GM04503 (cell line): ENCODE results near the gene ADGRB3.
"Not testable (repeated sequence)": the region's sequence is repeated elsewhere in the genome, so short reads cannot be mapped to it uniquely, and the experiment has no call there.

Experiments used
- DNase-seq: peaks from one replicate; pipeline ENCODE4 v3.0.0-alpha.2; 2012; ENCODE audit warnings: low read depth

The ADGRB3 gene

DNA sequence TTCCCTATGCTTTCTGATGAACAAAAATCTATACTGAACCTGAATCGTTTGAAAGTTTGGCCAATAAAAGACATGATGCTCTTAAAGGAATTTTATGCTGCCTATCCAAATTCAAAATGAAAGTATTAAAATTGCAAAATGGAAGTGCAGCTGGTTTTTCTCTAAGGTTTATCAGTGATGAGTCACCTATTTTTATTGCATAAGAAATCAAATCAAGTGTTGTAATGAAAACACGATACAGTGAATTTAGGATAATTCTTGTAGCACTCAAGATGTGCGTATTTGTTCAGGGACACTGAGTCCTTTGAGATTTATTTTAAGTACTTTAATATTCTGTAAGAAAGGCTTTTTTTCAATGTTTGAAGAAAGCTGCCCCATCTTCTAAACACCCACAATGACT is 409.5 kb downstream of the ADGRB3 start:
- DNase-seq: no peak

DNA sequence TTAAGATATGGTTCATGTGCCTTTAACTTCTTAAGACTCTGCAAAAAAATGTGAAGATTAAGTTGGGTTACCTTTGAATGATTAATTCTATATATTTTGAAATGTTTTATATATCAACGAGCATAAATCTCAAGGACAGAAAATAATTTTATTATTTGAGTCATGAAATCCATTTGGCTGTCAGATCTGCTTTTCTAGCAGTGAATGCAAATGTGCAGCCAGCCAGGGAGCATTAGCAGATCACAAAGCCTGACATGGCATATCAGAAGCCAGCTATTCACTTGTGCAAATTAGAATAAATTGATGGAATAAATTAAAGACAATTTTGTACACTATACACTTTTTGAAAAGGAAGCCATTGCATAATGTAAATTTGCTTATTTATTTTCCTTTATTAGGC is 424.3 kb downstream of the ADGRB3 start:
- DNase-seq: no peak

DNA sequence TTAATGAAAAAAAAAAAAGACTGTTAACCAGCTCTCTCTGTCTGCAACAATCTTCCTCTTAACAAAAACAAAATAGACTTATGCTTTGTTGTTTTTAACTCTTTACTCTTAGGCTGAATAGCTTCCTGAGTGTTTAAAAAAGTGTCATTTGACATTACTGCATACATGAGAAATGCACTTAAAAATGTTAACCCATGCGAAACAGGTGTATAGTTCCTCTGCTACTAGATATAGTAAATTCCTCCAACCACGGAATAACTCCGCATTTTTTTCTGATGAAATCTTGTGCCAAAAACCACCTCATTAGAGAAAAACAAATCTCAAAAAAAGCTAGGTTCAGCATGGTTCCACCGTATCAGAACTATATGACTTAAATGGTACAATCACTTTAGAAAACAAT is 426.0 kb downstream of the ADGRB3 start:
- DNase-seq: no peak

DNA sequence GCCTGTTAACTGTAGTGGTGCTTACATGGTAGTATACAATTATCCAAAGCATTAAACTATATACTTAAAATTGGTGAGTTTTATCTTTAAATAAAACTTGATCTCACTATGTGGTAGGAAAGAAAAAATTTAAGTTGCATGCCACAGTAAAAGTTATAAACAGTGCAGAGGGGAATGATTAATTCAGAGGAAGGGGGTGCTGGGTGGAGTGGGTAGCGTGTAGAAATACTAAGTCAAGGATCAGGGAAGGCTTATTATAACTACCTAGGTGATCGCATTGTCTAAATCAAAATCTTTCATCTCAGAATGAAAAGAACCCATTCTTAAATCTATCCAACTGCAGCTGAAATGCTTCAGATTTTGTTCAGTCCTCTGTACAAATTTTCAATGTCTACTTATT is 428.3 kb downstream of the ADGRB3 start:
- no peak for DNase-seq

DNA sequence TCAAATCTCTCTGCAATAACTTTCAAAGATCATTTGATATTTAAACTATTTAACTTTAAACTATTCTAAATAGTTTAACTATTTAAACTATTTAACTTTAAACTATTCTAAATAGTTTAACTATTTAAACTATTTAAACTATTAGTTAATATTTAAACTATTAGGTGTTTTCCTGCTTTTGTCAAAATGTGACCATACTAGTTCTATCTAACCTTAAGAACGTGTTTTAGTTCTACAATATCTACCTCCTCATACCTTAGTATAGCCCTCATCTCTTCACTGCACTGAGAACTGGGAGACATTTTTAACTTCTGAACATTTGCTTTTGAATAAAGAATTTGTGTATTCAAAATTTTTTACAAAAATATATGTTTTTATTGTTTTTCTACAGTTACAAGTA is 429.1 kb downstream of the ADGRB3 start:
- no peak for DNase-seq

DNA sequence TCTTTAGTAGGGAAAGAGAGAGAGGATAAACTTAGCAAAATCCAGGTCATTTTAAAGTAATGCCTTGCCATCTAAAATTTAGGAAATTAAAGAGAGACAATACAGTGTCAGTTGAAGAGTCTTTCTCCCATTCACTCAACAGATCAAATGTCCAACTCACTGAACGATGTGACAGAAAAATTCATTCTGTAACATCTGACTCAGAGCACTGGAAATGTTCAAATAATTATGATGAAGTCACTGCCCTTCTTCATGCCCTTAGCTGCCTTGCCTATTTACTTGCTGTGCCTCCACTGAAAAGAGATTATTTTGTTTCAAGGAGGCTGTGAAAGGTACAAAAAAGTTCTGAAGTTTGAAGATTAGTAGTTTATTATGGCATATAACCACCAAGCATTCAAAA is 434.8 kb downstream of the ADGRB3 start:
- no peak for DNase-seq

DNA sequence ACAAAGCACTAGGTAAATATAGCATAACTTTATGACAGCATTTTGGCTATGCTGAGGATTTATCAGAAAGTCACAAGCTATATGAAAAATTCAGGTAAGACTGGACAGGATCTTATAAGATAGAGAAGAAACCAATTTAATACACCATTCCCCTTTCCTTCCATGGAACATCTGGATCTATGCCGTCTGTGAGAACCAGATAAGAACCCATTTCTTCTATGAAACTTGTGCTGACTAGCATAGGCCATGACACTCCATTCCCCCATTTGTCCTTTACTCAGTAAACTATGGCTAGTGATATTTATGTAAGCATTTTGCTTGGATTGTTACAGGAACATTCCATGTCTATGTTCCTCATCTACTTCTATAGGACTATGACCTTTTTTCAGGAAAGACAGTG is 437.7 kb downstream of the ADGRB3 start:
- DNase-seq: no peak

DNA sequence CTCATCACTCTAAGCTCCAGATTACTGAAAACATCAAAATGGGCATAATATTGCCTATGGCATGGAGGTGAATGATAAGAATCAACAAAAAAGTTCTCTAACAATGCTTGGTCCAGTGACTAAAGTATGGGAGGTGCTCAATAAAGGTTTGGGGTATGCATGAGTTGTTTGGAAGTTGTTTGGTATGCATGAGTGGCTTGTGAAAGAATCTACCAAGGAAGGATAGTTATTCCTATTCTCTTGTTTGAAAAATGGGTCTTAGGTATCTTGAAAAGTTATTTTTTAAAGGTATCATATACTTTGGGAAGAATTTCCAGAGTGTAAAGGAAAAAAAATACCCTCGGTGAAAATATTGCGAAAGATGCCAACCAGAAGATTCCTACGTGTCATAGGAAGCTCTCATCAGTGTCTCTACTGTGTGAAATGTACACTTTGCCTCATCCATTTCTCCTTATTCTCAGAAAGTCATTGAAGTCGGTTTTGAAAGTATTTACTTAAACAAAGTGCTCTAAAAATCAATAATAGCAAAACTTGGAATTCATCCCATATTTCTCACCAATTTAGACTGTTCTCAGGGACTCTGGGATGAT is 449.8 kb downstream of the ADGRB3 start:
- no peak for DNase-seq

DNA sequence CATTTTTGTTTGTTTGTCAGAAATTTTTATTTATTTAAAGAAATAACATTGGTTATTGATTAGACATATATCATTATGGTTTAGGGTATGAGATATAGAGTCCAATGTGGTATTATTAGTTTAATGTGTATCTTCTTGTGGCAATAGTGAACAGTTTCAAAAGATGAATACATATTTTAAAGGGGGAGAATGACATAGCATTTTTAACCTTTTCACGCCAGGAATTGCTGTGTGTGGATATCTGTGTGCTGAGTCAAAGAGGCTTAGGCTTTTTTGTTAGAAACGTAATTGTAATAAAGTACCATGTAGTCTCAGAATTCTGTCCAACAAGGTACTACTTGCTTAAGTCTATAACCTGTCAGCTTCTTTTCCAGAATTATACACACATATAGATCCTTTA is 451.6 kb downstream of the ADGRB3 start:
- DNase-seq: no peak

DNA sequence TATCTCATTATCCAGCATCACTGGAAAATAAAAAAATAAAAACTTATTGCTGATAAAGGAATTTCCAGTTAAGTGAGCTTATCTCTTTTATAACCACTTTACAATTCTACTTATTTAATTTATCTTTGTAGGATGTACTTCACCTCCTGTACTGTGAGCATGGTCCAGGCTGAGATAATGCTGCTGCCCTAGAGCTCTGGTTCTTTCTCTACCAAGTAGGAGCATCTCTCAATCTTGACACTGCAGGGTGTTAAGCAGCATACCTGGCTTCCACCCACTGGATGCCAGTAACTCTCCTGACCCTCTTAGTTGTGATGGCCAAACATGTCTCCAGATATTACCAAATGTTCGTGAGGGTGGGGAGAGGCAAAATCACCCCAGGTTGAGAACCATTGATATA is 454.5 kb downstream of the ADGRB3 start:
- no peak for DNase-seq

DNA sequence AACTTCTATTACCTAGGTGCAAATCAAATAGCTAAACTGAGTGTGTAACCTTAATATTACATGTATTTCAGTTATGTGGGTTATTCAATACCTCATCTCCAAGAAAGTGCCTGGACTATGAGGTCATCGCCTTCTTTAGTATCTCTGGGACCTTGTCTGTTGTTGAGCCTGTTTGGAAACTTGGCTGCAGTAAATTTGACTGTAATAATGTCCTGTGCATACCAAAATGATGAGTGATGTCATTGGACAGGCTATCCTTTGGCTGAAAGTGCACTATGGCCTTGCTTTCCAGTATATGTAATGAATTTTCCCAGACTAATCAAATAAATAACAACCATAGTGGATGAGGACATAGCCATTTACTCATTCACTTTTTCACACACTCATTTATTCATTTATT is 455.1 kb downstream of the ADGRB3 start:
- peak; percentile 26 for DNase-seq

DNA sequence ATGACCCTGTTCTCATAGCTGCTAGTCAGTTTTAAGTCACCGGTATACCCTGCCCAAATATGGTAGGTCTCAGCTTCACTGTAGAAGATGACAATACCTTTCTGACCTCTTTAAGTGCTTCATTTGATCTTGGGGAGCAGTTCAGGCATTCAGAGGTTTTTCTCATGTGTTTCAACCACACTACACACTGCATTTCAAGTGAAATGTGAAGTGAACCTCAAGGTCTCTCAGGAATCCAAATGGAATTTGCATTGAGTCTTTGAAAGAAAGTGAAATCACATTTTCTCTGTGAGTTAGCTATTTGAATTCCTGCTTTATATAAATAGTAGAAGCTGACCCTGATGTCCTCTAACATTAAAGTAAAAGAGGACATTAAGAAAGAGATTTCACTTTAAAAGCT is 461.6 kb downstream of the ADGRB3 start:
- no peak for DNase-seq

DNA sequence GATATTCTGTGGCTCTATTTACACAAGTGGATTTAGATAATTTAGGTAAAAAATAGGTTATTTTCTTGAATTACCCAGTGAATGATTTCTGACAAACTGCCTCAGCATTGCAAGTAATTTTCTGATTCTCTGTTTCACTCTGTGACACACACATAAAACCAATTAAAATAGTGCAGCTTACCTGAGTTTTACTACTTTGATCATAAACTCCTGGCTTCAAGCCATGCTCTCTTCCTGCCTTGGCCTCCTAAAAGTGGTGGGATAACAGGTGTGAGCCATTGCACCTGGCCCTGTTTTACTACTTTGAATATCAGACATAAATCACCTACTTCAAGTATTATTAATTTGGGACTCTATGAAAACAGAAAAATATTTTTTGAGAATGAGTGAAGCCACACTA is 462.9 kb downstream of the ADGRB3 start:
- no peak for DNase-seq

DNA sequence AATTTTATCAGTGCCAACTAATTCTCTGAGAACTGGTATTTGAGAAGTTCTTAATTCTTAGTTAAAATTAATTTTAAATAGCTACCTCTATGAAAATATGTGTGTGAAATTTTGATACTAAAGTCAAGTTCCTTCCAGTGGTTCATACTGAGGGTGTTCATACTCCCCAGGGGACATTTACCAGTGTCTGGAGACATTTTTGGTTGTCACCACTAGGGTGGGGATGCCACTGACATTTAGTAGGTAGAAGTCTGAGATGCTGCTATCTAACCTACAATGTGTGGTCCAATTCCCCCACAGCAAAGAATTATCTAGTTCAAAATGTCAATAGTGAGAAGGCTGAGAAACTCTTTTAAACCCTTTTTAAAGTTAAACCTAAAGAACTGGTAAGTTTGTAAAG is 463.8 kb downstream of the ADGRB3 start:
- DNase-seq: no peak

DNA sequence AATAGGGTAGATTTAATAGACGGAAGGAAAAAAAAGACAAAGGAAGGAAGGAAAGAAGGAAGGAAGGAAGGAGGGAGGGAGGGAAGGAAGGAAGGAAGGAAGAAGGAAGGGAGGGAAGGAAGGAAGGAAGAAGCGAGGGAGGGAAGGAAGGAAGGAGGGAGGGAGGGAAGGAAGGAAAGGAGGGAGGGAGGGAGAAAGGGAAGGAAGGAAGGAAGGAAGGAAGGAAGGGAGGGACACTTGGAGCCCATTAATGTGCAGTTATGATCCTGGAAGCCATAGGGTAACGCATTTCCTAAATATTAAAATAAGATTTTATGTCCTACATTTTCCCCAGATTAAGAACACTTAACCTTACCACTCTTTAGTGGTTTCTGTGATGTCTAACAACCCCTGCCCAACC is 465.7 kb downstream of the ADGRB3 start:
- no peak for DNase-seq

DNA sequence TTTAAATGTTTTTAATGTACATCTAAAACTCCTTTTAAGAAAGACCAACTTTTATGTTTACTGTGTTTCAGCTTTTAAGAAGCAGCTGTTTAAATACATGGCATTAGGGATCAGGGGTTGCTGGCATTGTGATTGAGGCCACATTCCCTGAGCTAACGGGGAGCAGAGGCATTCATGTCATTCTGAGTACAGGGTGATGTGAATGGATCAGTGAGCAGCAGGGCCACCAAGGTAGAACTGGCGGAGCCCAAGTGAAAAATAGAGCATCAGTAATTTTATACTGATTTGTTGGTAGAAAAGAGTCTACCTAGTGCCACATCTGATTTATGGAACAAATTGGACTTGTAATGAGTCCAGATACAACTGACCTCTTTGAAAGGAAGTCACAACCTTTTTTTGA is 467.3 kb downstream of the ADGRB3 start:
- DNase-seq: no peak

DNA sequence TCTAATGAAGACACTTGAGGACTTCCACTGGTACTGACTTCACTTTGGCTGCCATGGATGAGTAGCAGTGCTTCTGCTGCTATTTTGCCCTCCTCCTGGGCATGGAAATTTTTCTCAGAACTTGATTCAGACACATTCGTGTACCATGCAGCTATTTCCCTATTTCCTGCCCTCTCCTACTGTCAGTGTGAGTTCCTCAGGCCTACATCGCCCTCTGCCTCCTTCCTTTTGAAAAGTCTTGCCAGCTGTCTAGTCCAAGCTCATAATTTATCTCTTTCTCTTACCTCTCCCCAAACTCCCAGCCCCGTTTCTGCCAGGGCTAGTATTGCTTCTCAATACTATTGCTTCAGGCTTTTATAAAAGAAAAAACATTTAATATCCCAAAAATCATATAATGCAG is 470.2 kb downstream of the ADGRB3 start:
- DNase-seq: no peak

DNA sequence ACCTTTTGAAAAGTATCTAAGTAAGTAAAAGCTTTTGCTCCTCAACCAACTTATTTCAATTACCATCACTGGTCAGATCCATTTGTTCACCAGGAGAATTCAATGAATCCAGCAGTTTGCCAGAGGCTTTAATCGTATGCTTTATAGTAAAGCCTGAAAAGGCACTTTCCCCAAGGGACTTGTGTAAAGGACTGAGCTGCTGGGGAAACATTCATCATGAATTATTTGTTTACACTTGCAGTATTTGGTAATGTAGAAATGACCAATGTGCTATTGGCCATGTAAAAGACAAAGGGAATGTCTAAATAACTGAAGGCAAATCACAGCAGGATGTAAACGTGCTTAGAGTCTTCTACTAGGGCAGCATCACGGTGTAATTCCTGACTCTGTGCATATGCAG is 471.4 kb downstream of the ADGRB3 start:
- DNase-seq: no peak

DNA sequence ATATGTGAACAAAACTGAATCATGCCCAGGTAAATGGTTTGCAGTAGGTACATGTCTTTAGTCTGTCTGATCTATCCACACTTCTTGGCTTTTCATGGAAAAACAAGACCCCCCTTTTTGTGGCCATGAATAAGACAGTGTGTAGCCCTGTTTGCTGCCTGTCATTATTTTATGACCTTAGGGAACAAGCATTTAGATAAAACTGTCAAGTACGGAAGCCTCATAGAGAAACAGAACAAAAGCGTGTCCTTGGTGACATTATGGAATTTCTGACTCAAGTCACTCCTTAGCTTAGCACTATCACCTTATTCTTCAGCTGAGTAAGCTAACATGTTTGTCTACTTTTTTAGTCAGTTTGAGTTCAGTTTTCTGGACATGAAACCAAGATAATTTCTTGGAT is 476.2 kb downstream of the ADGRB3 start:
- DNase-seq: no peak

DNA sequence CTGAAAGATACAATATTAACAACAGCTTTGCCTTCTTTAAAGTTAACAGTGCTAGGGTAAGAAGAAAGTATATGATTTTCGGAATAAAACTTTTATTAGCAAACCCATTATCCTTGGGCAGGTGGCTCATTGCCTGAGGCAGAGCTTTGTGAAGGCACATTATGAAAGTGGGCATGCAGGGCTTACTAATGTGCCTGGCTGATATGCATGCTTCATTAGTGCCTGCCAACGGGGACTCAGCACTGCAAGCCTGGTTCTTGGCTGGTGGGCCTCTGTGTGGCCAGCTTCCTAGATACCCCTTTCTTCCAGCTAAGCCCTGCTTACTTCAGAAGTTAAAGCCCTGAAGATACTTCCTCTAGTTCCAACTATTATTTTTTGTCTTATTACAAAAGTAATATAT is 481.6 kb downstream of the ADGRB3 start:
- DNase-seq: no peak

DNA sequence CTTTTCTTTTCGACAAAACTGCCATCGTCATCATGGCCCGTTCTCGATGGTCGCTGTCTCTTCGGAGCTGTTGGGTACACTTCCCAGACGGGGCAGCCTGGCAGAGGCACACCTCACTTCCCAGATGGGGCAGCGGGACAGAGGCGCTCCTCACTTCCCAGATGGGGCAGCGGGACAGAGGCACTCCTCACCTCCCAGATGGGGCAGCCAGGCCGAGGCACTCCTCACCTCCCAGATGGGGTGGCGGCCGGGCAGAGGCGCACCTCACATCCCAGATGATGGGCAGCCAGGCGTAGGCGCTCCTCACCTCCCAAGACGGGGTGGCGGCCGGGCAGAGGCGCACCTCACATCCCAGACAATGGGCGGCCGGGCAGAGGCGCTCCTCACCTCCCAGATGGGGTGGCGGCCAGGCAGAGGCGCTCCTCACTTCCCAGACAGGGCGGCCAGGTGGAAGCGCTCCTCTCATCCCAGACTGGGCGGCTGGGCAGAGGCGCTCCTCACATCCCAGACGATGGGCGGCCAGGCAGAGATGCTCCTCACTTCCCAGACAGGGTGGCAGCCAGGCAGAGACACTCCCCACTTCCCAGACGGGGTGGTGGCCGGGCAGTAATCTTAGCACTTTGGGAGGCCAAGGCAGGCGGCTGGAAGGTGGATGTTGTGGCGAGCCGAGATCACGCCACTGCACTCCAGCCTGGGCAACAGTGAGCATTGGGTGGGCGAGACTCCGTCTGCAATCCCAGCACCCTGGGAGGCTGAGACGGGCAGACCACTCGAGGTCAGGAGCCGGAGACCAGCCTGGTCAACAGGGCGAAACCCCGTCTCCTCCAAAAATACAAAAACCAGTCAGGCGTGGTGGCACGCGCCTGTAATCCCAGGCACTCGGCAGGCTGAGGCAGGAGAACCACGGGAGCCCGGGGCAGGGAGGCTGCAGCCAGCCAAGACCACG is 486.7 kb downstream of the ADGRB3 start:
- DNase-seq: not testable (repeated sequence)

DNA sequence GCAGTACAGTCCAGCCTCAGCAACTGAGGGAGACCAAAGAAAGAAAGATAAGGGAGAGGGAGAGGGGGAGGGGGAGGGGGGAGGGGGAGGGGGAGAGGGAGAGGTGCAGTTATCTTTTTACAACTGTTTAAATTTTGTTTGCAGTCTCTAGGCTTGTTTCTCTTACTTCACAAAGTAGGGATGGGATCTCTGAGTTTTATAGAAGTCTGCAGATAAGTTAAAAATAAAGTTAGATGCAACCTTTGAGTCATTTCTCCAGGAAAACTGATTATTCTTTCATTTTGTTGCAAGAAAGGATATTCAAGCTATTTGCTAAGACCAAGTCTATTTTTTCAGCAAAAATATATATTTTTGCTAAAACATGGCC is 487.3 kb downstream of the ADGRB3 start:
- DNase-seq: no peak

DNA sequence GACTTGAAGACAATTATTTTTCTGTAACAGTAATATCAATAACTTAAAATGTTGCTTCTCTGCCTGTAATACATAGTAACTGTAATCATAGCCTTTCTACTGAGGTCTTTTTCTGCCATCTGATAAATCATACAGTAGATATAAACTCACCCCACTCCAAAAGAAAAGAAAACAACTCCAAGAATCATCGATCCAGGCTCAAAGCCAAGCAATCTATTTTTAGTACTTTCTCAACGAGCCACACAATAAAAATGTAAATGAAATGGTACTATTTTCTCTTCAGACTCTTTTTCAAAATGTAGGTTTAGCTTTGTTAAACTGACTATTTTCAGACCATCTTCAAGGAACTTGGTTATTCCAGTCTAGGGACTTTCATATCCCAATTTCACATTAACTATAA is 493.3 kb downstream of the ADGRB3 start:
- DNase-seq: no peak

DNA sequence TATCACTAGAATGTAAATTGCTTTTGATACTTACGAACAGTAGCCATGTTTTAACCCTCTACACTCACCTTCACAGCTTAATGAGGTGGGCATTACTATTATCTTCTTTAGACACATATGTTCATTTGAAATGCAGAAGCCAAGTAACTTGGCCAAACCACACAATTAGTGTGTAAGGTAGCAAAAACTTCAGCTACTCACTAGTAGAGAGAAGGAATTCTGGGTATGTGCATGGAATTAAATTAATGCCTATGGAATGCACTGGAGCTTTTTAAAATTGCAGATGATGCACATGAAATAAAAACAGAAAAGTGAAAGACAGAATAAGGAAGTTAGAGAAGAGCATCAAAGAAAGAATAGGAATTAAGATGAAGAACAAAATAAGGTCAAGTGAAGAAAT is 494.0 kb downstream of the ADGRB3 start:
- DNase-seq: no peak
